Progenitor cell of endocrine pancreas (in vitro differentiated cells): Measurements from ENCODE around the gene JPH4. TPM values are rescaled to one million over a fixed set of nuclear protein-coding genes. Genes with fewer than 3 reads are reported as not detected.

Experiments used
- DNase-seq: peaks from one replicate; pipeline ENCODE4 v3.0.0; 2021; ENCODE audit warnings: low spot score; ENCODE audit not compliant: unreplicated experiment
- H3K27ac Mint-ChIP-seq: 2 replicates; pipeline ENCODE4 v1.8.0; 2021; ENCODE audit warnings: mild to moderate bottlenecking, moderate library complexity, mixed read lengths
- H3K27me3 Mint-ChIP-seq: 2 replicates; pipeline ENCODE4 v1.8.0; 2021; ENCODE audit warnings: mixed read lengths
- H3K36me3 Mint-ChIP-seq: 2 replicates; pipeline ENCODE4 v1.8.0; 2022; ENCODE audit warnings: mixed read lengths; ENCODE audit not compliant: insufficient read depth
- H3K4me1 Mint-ChIP-seq: 2 replicates; pipeline ENCODE4 v1.8.0; 2021; ENCODE audit warnings: low read depth, mixed read lengths
- H3K4me3 Mint-ChIP-seq: 2 replicates; pipeline ENCODE4 v1.8.0; 2021; ENCODE audit warnings: low read depth, mild to moderate bottlenecking, moderate library complexity, mixed read lengths
- H3K9me3 Mint-ChIP-seq: 2 replicates; pipeline ENCODE4 v1.8.0; 2021; ENCODE audit warnings: low read depth, mixed read lengths
- CTCF ChIP-seq: fragments of 200-600 bp; sonication (generic); IDR thresholded peaks from one replicate; pipeline ENCODE4 v1.5.0; 2021; ENCODE audit warnings: antibody characterized with exemption, mild to moderate bottlenecking; ENCODE audit not compliant: unreplicated experiment
- total RNA-seq: library from RNA; stranded (reverse); gene quantifications from 2 replicates; pipeline ENCODE4 v1.2.1, GENCODE V29; 2021

Gene JPH4
- total RNA-seq, 1 donor from 2014 or later: not detected

GRCh38 chr14:23564876-23565275 lies 13.7 kb downstream of the JPH4 start:
- peaks cover 15% of the 10 kb centered on the region for H3K4me1 Mint-ChIP-seq
- DNase-seq: no peak
- H3K4me3 Mint-ChIP-seq: peak overlapping the region; percentile 16
- H3K27me3 Mint-ChIP-seq: peaks cover 5% of the 10 kb centered on the region
- no peak overlapping the region for H3K27ac Mint-ChIP-seq
- H3K36me3 Mint-ChIP-seq: peaks cover 17% of the 10 kb centered on the region
- no peaks in the 10 kb centered on the region for H3K9me3 Mint-ChIP-seq
- TF ChIP-seq CTCF: no peak

GRCh38 chr14:23564181-23564812 lies 14.3 kb downstream of the JPH4 start:
- H3K9me3 Mint-ChIP-seq: no peaks in the 10 kb centered on the region
- H3K27me3 Mint-ChIP-seq: peaks cover 3% of the 10 kb centered on the region
- peak overlapping the region; percentile 40 for H3K4me3 Mint-ChIP-seq
- H3K36me3 Mint-ChIP-seq: peaks cover 17% of the 10 kb centered on the region
- H3K27ac Mint-ChIP-seq: no peak overlapping the region
- TF ChIP-seq CTCF: no peak
- no peak for DNase-seq
- H3K4me1 Mint-ChIP-seq: peaks cover 15% of the 10 kb centered on the region

DNA sequence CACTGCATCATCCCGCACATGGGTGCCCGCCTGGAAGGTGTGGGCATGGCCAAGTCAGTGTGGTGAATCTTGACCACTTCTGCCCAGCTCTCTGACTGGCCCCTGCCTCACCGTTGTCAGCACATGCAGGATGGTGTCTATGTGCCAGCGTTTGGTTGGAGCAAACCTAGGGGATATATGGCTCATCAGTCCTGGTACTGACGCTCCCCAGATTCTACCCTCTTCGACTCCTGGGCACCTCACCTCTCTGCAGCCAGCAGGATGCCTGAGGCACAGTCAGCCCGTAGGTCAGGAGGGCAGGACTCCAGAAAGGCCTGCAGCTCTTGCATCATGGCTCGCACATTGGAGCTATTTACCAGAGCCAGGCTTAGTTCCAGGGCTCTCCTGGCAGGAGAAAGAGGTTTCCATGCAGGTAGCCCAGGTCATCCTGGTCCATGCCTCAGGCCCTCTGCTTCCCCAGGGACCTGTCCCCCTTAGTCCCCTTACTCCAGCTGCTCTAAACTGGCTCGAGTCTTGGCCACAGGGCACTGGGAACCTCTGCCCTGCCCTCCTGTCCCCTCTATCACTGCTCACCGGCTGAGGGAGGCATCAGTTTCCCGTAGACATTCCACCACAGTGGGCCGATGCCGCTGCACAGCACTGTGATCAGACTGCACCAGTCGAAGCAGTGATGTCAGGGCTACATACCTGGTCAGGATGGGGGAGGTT lies 15.0 kb downstream of the JPH4 start:
- peaks cover 14% of the 10 kb centered on the region for H3K4me1 Mint-ChIP-seq
- no peak overlapping the region for H3K27ac Mint-ChIP-seq
- no peak for TF ChIP-seq CTCF
- no peaks in the 10 kb centered on the region for H3K9me3 Mint-ChIP-seq
- H3K36me3 Mint-ChIP-seq: peaks cover 17% of the 10 kb centered on the region
- DNase-seq: no peak
- no peaks in the 10 kb centered on the region for H3K27me3 Mint-ChIP-seq
- no peak overlapping the region for H3K4me3 Mint-ChIP-seq

GRCh38 chr14:23562822-23563472 lies 15.6 kb downstream of the JPH4 start:
- H3K27ac Mint-ChIP-seq: peak overlapping the region; percentile 47
- H3K36me3 Mint-ChIP-seq: peaks cover 17% of the 10 kb centered on the region
- H3K4me1 Mint-ChIP-seq: peaks cover 10% of the 10 kb centered on the region
- DNase-seq: peak; percentile 67
- TF ChIP-seq CTCF: peak; percentile 93
- no peaks in the 10 kb centered on the region for H3K27me3 Mint-ChIP-seq
- H3K4me3 Mint-ChIP-seq: no peak overlapping the region
- no peaks in the 10 kb centered on the region for H3K9me3 Mint-ChIP-seq
